Type B pancreatic cell (in vitro differentiated cells): Measurements from ENCODE around the gene SCYL2. TPM values are rescaled to one million over a fixed set of nuclear protein-coding genes. Genes with fewer than 3 reads are reported as not detected.

ENCODE experiments used
- DNase-seq: peaks from one replicate; pipeline ENCODE4 v3.0.0; 2021; ENCODE audit warnings: mixed read lengths; ENCODE audit not compliant: unreplicated experiment; ENCODE audit errors: extremely low spot score
- H3K27ac Mint-ChIP-seq: 2 replicates; pipeline ENCODE4 v1.8.0; 2021; ENCODE audit warnings: mild to moderate bottlenecking, mixed read lengths
- H3K27me3 Mint-ChIP-seq: 2 replicates; pipeline ENCODE4 v1.8.0; 2021; ENCODE audit warnings: mixed read lengths
- H3K36me3 Mint-ChIP-seq: 2 replicates; pipeline ENCODE4 v1.8.0; 2021; ENCODE audit warnings: mixed read lengths
- H3K4me1 Mint-ChIP-seq: one replicate; pipeline ENCODE4 v1.8.0; 2021; ENCODE audit warnings: mixed read lengths; ENCODE audit not compliant: unreplicated experiment
- H3K4me3 Mint-ChIP-seq: 2 replicates; pipeline ENCODE4 v1.8.0; 2021; ENCODE audit warnings: mild to moderate bottlenecking, mixed read lengths
- H3K9me3 Mint-ChIP-seq: 2 replicates; pipeline ENCODE4 v1.8.0; 2021; ENCODE audit warnings: mixed read lengths
- CTCF ChIP-seq: fragments of 200-600 bp; sonication (generic); conservative IDR thresholded peaks from 2 replicates; pipeline ENCODE4 v1.5.0; 2021; ENCODE audit warnings: antibody characterized with exemption, mild to moderate bottlenecking
- total RNA-seq: library from RNA; stranded (reverse); gene quantifications from 2 replicates; pipeline ENCODE4 v1.2.1, GENCODE V29; 2021; ENCODE audit warnings: low replicate concordance

SCYL2 gene
- total RNA-seq, 1 donor from 2014 or later = 53.9 TPM

DNA sequence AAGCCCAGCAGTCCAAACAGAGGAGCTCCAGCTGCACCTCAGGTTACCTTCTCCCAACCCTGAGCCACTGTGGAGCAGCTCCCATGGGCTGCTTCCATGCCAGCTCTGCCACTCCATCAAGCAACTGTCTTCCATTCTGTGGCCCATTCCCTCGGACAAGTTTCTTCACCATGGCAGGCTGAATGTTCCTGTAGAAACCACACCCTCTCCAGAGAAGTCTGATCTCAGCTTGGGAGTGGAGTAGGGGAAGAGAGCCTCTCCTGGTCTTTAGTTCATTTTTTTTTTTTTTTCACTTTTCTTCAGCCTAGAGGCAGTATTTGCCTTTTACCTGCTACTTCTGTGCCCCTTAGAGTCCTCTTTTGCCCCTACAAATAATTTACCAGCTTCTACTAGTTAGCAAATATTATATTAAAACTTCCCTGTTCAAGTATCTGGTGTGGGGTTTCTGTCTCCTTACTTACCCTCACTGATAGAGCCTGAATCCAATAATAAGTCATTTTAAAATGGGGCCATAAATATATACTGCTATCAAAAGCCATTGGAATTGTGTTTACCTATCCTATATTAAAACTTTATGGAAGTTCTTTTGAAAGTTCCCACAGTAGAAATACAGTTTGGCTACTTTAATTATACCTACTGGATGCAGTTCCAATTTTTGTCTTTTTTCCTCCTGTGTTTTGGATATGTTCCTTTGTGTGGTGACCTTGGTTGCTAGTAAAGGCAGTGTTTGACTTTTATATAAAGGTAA, 78.2 kb downstream of the SCYL2 start:
- H3K4me3 Mint-ChIP-seq = no peak overlapping the region
- no peak for TF ChIP-seq CTCF
- peaks cover 4% of the 10 kb centered on the region for H3K4me1 Mint-ChIP-seq
- H3K27me3 Mint-ChIP-seq = no peaks in the 10 kb centered on the region
- DNase-seq = no peak
- H3K36me3 Mint-ChIP-seq = peaks cover 5% of the 10 kb centered on the region
- H3K9me3 Mint-ChIP-seq = peaks cover 4% of the 10 kb centered on the region
- H3K27ac Mint-ChIP-seq = no peak overlapping the region

DNA sequence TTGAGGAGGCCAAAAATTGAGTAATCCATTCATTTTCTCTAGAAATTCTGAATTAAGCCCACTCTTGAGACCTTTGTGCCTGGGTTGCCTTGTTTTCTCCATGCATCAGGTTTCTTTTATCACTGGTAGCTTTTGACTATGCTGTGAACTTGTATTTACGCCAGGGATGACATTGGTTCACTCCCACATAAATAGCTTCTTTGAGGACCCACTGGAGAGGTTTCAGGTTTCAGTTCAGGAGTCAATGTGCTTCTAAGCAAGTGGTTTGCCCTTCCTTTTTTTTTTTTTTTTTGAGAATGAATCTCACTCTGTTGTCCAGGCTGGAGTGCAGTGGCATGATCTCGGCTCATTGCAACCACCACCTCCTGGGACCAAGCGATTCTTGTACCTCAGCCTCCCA, 79.7 kb downstream of the SCYL2 start:
- DNase-seq = no peak
- no peak for TF ChIP-seq CTCF
- no peaks in the 10 kb centered on the region for H3K27me3 Mint-ChIP-seq
- H3K4me3 Mint-ChIP-seq = no peak overlapping the region
- H3K9me3 Mint-ChIP-seq = peaks cover 4% of the 10 kb centered on the region
- peaks cover 4% of the 10 kb centered on the region for H3K4me1 Mint-ChIP-seq
- no peak overlapping the region for H3K27ac Mint-ChIP-seq
- peaks cover 5% of the 10 kb centered on the region for H3K36me3 Mint-ChIP-seq

- peaks cover 4% of the 10 kb centered on the region for H3K4me1 Mint-ChIP-seq
- TF ChIP-seq CTCF = peak; percentile 74
- DNase-seq = no peak
These were observed 81.9 kb downstream of the SCYL2 start for GRCh38 chr12:100348657-100349454.

GRCh38 chr12:100356644-100357223, 89.8 kb downstream of the SCYL2 start, which contains the start of gene SLC17A8:
TSS of gene SLC17A8 (plus strand) at chr12:100357074. CDS start at chr12:100357392, 318 bp downstream.
- H3K36me3 Mint-ChIP-seq = no peaks in the 10 kb centered on the region

More at GRCh38 chr12:100348657-100349454, 81.9 kb downstream of the SCYL2 start:
- H3K36me3 Mint-ChIP-seq = no peaks in the 10 kb centered on the region
- no peak overlapping the region for H3K27ac Mint-ChIP-seq
- no peaks in the 10 kb centered on the region for H3K9me3 Mint-ChIP-seq
- H3K4me3 Mint-ChIP-seq = no peak overlapping the region
- peaks cover 6% of the 10 kb centered on the region for H3K27me3 Mint-ChIP-seq

More at GRCh38 chr12:100356644-100357223, 89.8 kb downstream of the SCYL2 start, which contains the start of gene SLC17A8:
- no peak for DNase-seq
- no peak for TF ChIP-seq CTCF
- Mint-ChIP-seq H3K27ac (no peak within 1 kb of the TSS), H3K27me3 (peaks cover 32% of the 10 kb centered on the region), H3K4me1 (peaks cover 12% of the 10 kb centered on the region), H3K9me3 (no peaks in the 10 kb centered on the region), H3K4me3 (peak within 1 kb of the TSS; percentile 44)
